ENCODE data around the gene TTLL7.

DNA sequence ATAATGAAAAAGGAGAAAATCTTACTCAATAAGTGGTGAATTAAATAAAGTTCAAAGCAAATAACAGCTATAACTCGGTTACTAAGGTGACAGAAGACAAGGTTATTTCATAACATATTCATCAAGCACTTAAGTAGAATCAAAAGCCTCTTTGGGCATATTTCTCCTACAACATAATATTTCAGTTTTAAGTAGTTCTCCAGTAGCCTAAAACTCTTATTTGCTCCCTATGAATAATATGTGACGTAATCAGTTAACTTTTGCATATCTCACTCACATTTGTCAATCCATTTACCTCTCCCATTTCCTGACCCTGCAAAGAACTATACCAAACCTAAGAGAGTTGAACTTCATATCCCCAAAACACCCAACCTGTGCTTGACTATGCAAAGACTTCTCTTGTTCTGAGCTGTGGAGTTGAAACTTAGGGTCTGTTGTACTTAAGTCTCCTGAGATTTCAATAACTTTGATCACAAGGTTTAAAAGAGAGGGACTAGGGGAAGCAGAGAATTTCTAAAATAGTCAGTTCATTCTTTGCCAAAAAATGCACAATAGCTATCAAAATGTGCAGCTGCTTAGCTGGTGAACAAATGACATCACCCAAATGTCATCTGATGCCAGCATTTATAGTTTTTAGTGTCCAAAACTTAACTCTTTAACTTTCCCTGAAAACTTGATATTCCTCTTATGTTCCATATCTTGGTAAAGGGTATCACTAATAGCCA lies 37.2 kb downstream of the TTLL7 start:
- TF ChIP-seq, protein P1, sequence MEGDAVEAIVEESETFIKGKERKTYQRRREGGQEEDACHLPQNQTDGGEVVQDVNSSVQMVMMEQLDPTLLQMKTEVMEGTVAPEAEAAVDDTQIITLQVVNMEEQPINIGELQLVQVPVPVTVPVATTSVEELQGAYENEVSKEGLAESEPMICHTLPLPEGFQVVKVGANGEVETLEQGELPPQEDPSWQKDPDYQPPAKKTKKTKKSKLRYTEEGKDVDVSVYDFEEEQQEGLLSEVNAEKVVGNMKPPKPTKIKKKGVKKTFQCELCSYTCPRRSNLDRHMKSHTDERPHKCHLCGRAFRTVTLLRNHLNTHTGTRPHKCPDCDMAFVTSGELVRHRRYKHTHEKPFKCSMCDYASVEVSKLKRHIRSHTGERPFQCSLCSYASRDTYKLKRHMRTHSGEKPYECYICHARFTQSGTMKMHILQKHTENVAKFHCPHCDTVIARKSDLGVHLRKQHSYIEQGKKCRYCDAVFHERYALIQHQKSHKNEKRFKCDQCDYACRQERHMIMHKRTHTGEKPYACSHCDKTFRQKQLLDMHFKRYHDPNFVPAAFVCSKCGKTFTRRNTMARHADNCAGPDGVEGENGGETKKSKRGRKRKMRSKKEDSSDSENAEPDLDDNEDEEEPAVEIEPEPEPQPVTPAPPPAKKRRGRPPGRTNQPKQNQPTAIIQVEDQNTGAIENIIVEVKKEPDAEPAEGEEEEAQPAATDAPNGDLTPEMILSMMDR (IDR thresholded peaks at IDR 0.05; ENCODE audit: low read length) = no peak
- TF ChIP-seq EZH2phosphoT487 (IDR thresholded peaks at IDR 0.05; ENCODE audit: low read length) = no peak
